Stimulated activated CD4-positive, alpha-beta T cell treated with anti-CD3 and anti-CD28 coated beads, TNF-alpha, amount 100 ng/mL, for 1 hour (primary cell): ENCODE data around the gene CEPT1.
"Not testable (repeated sequence)": the region's sequence is repeated elsewhere in the genome, so short reads cannot be mapped to it uniquely, and the experiment has no call there.

ENCODE experiments used
- DNase-seq, 3 donors: peaks; one replicate each; pipeline ENCODE4 v3.0.0-alpha.2; 2020; ENCODE audit warnings: low read depth in 3 of 3, low spot score in 1 of 3

CEPT1 gene

DNA sequence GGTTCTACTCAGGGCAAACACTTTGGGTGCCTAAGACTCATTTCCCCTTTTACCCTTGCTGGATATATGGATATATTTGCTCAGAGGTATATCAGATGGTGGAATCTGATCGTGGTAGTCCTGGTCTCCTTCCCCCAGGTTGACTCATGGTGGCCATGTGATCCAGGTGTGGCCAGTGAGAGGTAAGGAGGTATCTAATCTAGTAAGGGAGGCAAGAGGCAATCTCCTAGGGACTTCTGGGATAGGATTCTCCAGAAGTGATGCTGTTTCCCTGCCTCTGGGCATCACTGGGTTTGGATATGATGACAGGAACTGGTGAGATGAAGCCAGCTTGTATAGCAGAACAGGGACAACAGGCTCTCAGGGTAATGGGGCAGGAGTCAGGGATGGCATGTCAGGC lies 68.9 kb downstream of the CEPT1 start:
- no peak for DNase-seq

DNA sequence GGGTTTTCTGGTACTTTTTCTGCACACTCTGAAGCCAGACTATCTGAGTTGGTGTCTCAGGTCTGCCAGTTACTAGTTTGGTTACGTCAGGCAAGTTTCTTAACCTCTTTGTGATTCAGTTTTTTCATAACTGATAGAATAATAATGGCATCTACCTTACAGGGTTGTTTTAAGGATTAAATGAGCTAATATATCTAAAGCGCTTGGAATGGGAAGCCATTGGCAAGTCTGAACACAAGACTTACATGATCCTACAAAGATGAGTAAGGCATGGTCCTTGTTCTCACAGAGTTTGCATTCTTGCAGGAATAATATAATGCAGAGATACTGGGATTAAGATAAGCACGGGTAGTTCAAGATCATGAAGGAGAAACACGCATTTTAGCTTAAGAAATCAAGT lies 69.6 kb downstream of the CEPT1 start:
- DNase-seq: no peak

DNA sequence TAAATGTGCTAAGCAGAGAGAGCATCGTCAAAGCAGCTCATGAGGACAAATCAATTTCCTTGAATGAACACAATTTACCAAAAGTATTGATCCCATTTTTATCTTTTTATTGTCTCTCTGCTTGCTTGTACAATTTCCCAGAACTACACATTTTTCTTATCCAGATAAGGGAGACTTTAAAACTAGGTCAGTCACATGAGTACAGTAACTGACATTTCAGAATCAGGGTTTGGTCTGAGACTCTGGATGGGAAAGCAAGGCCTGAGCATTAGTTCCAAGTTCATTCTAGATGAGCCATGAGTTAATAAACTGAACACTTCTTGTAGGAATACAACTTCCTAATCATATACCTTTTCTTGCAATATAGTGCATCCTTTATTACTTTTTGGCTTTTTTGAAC lies 71.9 kb downstream of the CEPT1 start:
- DNase-seq: no peak

DNA sequence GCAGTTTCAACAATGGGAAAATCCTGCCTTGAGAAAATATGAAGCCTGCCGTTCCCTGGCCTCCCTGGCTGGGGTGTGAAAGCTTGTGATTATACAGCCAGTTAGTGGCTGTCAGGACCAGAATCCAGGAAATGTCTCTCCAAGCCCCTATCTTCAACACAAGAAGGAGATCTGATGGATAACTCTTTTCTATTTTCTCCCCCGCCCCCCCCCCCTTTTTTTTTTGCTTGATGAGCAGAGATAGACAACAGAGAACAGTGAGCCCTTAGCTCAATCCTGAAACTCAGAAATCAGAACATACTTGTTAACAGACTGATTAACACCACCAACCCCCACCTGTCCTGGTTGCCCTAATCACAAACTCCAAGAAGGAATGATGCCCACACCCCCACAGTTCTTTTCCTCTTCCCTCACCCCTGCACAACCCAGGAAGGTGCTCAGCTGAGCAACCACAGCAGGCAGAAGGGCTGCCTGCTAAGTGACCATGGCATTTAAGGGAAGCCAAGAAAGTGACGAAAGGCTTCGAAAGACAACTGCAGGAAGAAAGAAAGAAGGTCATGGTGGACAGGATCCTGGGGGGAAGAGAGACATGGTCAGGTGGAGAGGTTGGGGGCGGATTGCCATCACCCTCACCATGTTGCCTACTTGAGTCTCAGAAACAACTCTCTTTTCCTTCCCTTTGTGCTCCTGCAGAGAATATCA lies 72.8 kb downstream of the CEPT1 start:
- DNase-seq: no peak

DNA sequence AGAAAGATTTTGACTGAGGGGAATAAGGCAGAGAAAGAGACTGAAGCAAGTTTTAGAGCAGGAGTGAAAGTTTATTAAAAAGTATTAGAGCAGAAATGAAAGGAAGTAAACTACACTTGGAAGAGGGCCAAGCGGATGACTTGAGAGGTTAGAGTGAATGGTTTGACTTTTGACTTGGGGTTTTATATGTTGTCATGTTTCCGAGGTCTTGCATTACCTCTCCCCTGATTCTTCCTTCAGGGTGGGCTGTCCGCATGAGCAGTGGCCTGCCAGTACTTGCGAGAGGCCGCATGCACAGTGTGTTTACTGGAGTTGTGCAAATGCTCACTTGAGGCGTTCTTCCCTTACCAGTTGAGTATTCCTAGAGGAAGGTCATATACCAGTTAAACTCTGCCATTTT lies 73.4 kb downstream of the CEPT1 start:
- DNase-seq: no peak

DNA sequence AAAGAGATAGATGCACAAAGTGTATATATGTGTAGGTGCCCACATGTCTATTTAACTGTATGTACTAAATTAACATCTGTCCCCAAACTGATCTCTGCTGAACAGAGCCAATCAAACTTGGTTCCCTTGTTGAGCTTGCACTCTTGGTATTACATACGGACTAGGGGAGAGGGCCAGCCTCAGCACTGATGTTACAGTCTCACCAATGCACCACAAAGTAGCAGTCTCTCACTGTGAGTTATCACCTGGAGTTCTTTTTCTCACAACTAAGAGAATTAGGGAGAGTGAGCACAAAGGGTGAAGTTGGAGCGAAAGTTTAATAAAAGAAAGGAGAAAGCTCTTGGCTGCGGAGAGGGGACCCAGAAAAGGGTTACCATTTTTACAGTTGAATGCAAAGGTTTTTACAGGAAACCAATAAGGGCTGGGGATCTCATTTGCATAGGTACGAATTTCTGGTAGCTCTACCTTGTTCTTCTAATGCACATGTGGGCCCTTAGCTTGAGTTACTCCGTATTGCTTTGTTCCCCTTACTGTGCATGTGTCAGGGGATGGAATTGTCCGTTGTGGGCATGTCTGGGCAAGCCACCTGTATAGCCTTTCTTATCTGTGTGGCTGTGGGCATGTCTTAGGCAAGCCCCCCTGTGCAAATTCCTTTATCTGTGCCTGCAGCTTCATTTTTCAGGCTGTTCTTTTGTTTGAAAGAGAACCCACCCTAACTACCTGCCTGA lies 74.2 kb downstream of the CEPT1 start:
- DNase-seq: no peak

DNA sequence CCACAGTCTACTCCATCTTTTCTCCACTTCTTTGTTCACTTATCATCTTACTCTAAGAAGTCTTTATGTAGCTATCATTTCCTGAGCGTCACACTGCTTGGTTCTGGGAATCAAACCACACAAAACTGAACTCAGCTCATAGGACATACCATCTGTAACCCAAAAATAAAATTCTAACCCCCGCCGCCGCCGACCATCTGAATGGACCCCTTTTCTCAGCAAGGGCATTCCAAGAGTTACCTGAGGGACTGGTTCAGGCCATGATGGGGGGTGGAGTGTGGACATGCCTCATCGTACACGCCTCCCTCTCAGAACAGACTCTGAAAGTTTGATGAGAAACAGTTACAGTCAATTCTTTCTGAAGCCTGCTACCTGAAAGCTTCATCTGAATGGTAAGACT lies 74.9 kb downstream of the CEPT1 start:
- no peak for DNase-seq

DNA sequence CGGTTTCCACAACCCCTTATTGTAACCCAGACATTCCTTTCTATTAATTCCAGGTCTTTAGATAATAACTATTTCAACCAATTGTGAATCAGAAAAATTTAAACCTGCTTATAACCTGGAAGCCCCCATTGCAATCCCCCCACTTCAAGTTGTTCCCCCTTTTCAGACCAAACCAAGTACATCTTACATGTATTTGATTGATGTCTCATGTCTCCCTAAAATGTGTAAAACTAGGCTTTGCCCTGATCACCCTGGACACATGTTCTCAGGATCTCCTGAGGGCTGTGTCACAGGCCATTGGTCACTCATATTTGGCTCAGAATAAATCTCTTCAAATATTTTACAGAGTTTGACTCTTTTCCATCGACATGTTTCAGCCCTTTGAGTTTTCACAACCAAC lies 75.3 kb downstream of the CEPT1 start:
- DNase-seq: not testable (repeated sequence)

DNA sequence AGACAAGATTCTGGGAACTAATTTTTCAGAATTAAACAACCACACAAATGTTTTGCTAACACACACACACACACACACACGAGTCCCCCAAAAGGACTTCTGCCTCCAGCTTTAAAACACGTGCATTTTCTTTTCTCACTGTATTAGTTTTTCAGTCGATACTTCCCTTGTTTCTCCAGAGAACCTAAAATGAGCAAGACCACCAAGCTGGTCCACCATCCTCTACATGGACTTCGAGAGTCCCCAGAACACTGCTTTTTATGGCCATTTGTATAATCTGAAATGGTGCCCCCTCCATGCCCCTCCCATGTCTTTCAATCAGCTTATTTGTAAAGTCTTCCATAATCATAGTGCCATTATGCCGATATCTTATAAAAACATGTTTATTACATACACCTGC lies 76.7 kb downstream of the CEPT1 start:
- DNase-seq: no peak

DNA sequence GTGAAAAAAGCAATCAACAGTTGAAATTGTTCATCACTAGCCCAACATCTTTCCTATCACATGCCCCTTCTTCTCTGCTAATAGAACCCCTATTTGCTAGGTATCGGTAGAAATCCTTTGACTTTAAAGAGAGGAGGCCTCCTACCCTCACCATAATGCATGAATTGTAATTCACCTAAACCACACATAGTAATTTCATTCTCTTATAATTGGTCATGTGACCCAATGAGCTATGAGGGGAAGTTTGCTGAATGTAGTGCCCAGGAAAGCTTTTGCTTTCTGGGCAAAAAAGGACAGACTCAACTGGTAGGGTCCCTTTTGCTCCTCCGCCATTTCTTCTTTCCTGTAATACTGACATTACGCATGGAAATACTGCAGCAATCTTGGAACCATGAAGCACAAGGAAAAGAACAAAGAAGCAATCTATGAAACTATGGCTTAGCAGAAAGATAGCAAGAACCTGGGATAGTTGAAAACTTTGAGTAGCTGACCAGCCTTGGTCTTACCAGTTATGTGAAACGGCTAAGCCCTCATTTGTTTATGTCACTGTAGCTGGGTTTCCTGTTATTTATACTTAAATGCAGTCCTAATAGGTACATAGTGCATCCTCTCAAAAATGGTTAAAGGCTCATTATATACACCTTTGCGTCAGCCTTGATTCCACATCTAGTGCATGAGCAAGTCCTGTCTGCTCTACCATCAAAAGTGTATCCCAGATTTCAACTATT lies 77.3 kb downstream of the CEPT1 start:
- no peak for DNase-seq

DNA sequence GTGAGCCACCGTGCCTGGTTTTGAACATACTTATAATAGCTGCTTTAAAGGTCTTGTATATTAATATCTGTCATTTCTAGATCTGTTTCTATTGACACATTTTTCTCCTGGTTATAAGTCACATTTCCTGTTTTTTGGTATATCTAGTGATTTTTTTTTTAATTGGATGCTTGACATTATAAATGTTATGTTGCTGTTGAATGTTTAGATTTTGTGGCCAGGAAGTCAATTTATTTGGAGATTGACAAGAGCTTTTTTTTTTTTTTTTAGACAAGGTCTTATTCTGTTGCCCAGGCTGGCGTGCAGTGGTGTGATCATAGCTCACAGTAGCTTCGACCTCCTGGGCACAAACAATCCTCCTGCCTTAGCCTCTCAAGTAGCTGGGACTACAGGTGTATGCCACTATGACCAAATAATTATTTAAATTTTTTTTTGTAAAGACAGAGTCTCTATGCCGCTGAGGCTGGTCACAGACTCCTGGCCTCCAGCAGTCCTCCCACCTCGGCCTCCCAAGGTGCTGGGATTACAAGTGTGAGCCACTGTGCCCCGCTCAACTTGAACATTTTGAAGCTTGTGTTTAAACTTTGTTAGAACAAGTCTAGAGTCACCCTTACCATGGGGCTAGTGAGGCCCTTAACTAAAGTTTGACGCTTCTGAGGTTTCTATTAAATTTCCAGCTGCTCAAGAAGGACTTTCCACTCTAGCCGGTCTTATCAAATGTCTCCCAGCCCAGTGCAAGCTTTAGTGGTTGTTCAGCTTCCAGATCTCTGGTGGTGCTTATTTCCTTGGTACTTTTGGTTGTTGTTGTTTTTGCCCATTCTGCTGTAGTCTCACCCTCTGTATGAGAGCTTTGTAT lies 78.9 kb downstream of the CEPT1 start:
- DNase-seq: no peak

DNA sequence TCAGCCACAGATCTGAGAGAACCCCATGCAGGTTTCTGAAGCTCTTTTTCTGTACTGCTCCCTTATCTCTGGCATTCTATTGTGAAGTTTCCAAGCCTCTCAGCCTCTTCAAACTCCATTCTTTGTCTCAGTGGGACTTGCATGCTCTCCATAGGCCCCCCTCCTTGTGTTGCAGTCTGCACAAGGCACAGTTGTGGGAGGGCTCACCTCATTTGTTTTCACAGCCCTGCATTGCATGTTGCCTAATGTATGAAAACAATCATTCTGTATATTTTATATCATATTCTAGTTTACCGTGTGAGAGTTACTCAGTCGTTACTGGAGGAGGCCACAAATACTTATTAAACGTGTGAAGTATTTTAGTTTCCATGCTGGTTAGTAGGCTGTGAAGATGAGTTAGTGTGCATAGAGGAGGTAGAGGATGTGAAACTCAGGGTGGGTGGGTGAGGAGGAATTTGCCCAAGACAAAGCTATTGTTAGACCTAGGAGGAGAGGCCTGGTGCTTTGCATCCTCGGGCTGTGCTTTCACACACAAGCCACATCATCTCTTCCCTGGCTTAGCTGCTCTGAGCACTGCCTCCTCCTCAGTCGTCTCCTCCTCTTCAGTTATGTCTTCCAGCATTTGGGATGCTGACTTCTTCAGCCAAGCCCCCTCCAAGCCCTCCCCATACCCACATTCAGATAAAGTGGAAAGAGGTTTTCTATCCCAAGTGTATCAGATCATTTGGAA lies 79.7 kb downstream of the CEPT1 start:
- no peak for DNase-seq

DNA sequence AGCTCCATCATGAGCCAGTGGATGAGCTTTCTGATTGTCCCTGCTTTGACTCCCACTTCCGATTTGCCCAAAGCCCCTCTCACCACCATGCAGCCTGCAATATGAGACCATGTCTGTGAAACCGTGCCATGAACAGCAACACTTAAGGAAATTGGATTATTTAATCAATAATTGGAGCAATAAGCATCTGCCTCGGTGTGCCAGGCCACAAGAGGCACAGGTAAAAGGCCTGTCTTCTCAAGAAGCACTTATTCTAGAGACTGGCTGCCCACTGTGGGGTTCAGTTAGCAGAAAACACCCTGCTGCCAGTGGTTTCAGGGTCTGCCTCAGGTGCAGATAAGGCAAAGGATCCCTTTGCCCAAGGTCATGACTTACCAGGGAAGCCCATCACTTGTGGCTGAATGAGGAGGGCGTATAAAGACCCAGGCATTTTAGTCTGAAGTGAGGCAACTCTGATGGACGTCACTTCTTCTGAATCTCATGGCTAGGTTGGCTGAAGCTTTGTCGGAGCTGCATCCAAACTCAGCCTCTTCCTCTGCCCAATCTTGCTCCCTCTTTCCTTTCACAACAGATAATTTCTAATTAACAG lies 80.4 kb downstream of the CEPT1 start:
- no peak for DNase-seq

DNA sequence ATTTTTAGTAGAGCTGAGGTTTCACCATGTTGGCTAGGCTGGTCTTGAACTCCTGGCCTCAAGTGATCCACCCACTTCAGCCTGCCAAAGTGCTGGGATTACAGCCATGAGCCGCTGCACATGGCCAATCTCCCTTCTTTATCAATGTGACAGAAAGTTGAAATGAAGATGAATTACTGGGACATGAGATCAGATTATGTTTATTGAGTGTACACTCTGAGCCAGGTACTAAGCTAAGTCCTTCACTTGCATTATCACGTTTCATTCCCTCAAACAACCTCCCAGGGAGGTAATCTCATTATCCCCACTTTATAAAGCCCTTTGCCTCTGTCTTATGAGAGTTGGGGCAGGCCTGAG lies 81.2 kb downstream of the CEPT1 start:
- DNase-seq: no peak

DNA sequence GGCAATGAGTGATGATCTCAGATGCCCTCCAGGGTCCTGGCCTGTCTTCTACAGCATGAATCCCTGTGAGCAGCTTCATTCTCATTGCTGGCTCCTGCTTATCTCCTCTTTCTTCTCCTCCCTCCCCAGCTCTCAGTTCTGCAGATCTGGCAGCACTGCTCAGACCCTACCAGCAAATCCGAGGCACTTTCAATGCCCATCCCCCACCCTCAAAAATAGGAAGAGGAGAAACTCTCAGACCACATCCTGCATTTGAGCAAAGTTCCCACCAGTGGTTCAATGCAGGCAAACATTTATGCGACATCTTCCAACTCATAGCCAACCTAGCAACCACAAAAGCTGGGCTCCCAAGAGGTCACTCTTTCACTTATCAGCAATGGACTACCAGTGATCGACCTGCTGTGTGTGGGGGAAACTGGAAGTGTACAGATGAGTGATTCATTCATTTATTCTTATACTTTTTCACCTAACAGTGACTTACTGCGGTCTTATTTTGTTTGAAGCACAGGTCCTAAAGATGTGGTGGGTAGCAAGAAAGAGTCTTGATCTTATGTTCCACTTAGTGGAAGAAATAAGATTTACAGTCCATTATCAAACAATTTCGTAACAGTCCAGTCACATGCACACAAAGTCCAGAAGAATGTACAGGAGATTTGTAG lies 81.7 kb downstream of the CEPT1 start:
- no peak for DNase-seq

DNA sequence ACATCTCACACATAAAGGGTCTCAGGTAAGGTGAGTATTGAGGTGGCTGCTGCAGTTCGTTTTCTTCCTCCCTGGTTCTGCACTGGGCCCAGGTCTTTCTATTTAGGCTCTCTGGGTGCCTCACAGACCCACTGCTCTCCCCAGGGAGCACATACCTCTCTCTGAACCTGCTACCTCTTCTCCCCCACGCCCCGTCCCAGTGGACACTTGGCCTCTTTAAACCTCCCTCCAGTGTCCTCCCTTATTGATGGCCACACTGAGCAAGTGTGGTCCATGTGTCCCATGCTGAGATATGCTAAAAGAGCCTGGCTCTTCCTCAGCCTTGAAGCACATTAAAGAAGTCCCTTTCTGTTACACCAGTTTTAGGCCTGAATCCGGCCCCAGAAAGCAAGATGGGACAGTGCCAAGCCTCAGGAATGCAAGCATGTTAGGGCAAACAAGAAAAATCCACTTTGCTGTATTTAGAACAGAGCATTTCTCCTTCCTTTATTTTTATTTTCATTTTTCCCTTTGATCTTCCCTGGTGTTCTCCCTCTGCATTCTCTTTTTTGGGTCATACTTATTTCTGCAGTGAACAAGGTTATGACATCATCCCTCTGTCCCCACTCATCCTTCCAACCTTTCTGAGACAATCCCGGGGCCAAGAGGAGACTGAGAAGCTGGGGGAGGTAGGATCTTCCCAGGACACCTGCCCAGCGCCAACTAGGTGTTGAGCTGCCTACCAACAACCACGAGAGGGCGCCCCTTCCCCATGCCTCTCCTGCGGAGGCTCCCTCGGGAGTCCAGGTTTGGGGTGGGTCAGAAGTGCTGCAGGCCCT lies 82.5 kb downstream of the CEPT1 start:
- peak in 2 of 3 donors; percentile 53 to 66 for DNase-seq

DNA sequence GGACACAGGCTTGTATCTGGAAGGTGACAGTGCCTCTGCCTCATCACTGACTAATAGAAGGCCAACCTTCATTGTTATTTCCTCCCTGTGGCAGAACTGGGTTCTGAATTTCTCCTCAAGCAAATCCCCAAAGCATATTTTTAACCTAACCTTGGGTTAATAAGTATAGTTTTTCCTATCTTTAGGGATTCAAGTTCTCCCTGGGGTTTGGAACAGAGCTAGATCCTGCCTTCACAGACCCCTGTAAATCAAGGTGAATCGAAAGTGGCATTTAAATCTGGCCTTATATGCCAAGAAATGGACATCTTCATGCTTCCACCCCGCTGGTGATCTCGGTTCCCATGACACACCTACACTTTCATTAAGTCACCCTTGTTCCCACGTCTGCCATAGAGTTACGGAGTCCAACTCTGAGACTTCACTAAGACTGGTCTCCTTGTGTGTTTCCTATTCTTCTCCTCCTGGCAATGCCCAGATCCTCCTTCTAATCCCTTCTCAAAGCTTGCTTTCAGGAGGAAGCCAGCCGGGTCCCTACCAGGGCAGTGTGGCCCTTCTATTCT lies 83.2 kb downstream of the CEPT1 start:
- DNase-seq: no peak

DNA sequence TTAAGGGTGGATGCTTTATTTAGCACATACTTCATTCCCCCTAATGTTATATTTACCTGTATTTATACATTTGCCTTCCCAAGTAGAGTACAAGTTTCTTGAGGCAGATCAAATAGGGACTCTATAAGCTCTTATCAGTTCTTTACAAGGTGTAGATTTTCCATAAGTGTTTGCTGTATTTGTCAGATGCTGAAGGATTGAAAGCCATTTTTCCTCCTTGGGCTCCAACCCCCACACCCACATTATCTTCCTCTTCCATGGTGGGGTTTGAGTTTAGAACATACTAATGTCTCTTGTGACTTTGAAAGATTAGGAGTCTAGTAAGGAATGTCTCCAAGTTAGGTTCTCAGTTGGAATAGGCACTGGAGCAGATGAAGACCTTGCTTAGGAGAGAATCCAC lies 85.1 kb downstream of the CEPT1 start:
- no peak for DNase-seq
